Liver (tissue), 9 donors: ENCODE results near the gene MPND. TPM values are rescaled to one million over a fixed set of nuclear protein-coding genes. Genes with fewer than 3 reads are reported as not detected.

Experiments used
- DNase-seq: peaks from one replicate; pipeline ENCODE4 v3.0.0-alpha.2; 2017; ENCODE audit warnings: low spot score
- H3K27ac ChIP-seq, 2 donors: one replicate each; pipeline ENCODE4 v1.7.0; 2013; ENCODE audit warnings: inconsistent platforms in 2 of 2, low read length in 2 of 2, control low read depth in 1 of 2, low read depth in 1 of 2, mild to moderate bottlenecking in 1 of 2
- H3K27me3 ChIP-seq, 4 donors: one replicate each; pipeline versions ENCODE4 v1.6.1 to v1.7.0; 2013; ENCODE audit warnings: low read length in 3 of 4, inconsistent platforms in 1 of 4, mild to moderate bottlenecking in 1 of 4, moderate library complexity in 1 of 4; ENCODE audit not compliant: control insufficient read depth in 4 of 4, insufficient read depth in 4 of 4
- H3K36me3 ChIP-seq, 4 donors: one replicate each; pipeline versions ENCODE4 v1.6.1 to v1.7.0; 2013; ENCODE audit warnings: low read length in 3 of 4, mild to moderate bottlenecking in 3 of 4, low read depth in 1 of 4, moderate library complexity in 1 of 4; ENCODE audit not compliant: control insufficient read depth in 4 of 4, insufficient read depth in 3 of 4
- H3K4me1 ChIP-seq, 4 donors: one replicate each; pipeline versions ENCODE4 v1.6.1 to v1.7.0; 2013; ENCODE audit warnings: low read length in 3 of 4, mild to moderate bottlenecking in 3 of 4, moderate library complexity in 1 of 4; ENCODE audit not compliant: control insufficient read depth in 4 of 4, insufficient read depth in 4 of 4
- H3K4me3 ChIP-seq, 3 donors: one replicate each; pipeline versions ENCODE4 v1.6.1 to v1.7.0; 2013; ENCODE audit warnings: low read length in 3 of 3, control low read depth in 1 of 3, low read depth in 1 of 3, mild to moderate bottlenecking in 1 of 3
- H3K9ac ChIP-seq, 2 donors: one replicate each; pipeline ENCODE4 v1.7.0; 2013; ENCODE audit warnings: low read length in 2 of 2, mild to moderate bottlenecking in 2 of 2, moderate library complexity in 2 of 2, control low read depth in 1 of 2, low read depth in 1 of 2
- H3K9me3 ChIP-seq, 4 donors: one replicate each; pipeline versions ENCODE4 v1.6.1 to v1.7.0; 2013; ENCODE audit warnings: low read length in 3 of 4; ENCODE audit not compliant: control insufficient read depth in 4 of 4
- CTCF ChIP-seq: fragments of 150-350 bp; IDR thresholded peaks from 2 replicates; pipeline ENCODE4 v1.5.1; 2017; ENCODE audit warnings: improper control_type of control experiment, low read depth, low read length; ENCODE audit not compliant: missing input control
- FOXA1 ChIP-seq: IDR thresholded peaks from 2 replicates; pipeline ENCODE4 v1.6.1; 2016; ENCODE audit warnings: antibody characterized with exemption
- FOXA2 ChIP-seq: IDR thresholded peaks from 2 replicates; pipeline ENCODE4 v1.6.1; 2016; ENCODE audit warnings: antibody characterized with exemption
- GABPA ChIP-seq, 2 donors: IDR thresholded peaks in 1 of 2; conservative IDR thresholded peaks in 1 of 2; 2 replicates each; pipeline ENCODE4 v1.6.1; 2016; ENCODE audit warnings: antibody characterized with exemption in 2 of 2, mild to moderate bottlenecking in 1 of 2, moderate library complexity in 1 of 2
- HNF4A ChIP-seq, 2 donors: conservative IDR thresholded peaks; 2 replicates each; pipeline ENCODE4 v1.6.1; 2016; ENCODE audit warnings: antibody characterized with exemption in 2 of 2, mild to moderate bottlenecking in 2 of 2
- HNF4G ChIP-seq: IDR thresholded peaks from 2 replicates; pipeline ENCODE4 v1.6.1; 2016; ENCODE audit warnings: antibody characterized with exemption
- JUND ChIP-seq, 2 donors: IDR thresholded peaks; 2 replicates each; pipeline ENCODE4 v1.6.1; 2016; ENCODE audit warnings: antibody characterized with exemption in 2 of 2
- MAX ChIP-seq: IDR thresholded peaks from 2 replicates; pipeline ENCODE4 v1.6.1; 2016; ENCODE audit warnings: antibody characterized with exemption
- NR2F2 ChIP-seq: IDR thresholded peaks from 2 replicates; pipeline ENCODE4 v1.6.1; 2016; ENCODE audit warnings: antibody characterized with exemption
- RAD21 ChIP-seq, 2 donors: IDR thresholded peaks; 2 replicates each; pipeline ENCODE4 v1.6.1; 2016; ENCODE audit warnings: antibody characterized with exemption in 2 of 2, mild to moderate bottlenecking in 2 of 2
- SP1 ChIP-seq: IDR thresholded peaks from 2 replicates; pipeline ENCODE4 v1.6.1; 2018; ENCODE audit warnings: antibody characterized with exemption, mild to moderate bottlenecking
- TAF1 ChIP-seq: conservative IDR thresholded peaks from 2 replicates; pipeline ENCODE4 v1.6.1; 2016; ENCODE audit warnings: antibody characterized with exemption, mild to moderate bottlenecking
- YY1 ChIP-seq: IDR thresholded peaks from 2 replicates; pipeline ENCODE4 v1.6.1; 2016; ENCODE audit warnings: antibody characterized with exemption, mild to moderate bottlenecking
- WGBS: extraction: QIAGEN DNeasy Blood & Tissue Kit; methylation state at CpG from one replicate; pipeline ENCODE4 v1.1.7; 2013; 5-methylcytosine and 5-hydroxymethylcytosine counted together
- polyA plus RNA-seq, 2 donors: library from polyadenylated mRNA; stranded (reverse) in 1 of 2; unstranded in 1 of 2; fragments of 200-250 nt in 1 of 2; fragments of >200 nt in 1 of 2; fragmentation: Nextera tagmentation in 1 of 2; extraction: Ambion mirVana in 1 of 2; gene quantifications; one replicate each; pipeline versions ENCODE4 v1.2.1 to v1.2.3, GENCODE V29; 2013 to 2015
- total RNA-seq, 2 donors: library from RNA; depleted of rRNA; stranded (reverse); fragments of >200 nt; gene quantifications; one replicate each; pipeline ENCODE4 v1.2.3, GENCODE V29; 2014
- TF ChIP-seq, protein P1 (sequence below): IDR thresholded peaks from 2 replicates; pipeline ENCODE4 v1.6.1; 2016; ENCODE audit warnings: antibody characterized with exemption
- TF ChIP-seq, protein P2 (sequence below): IDR thresholded peaks from 2 replicates; pipeline ENCODE4 v1.6.1; 2016; ENCODE audit warnings: antibody characterized with exemption
- TF ChIP-seq, protein P3 (sequence below): IDR thresholded peaks from 2 replicates; pipeline ENCODE4 v1.6.1; 2016; ENCODE audit warnings: antibody characterized with exemption, mild to moderate bottlenecking
- donor health status: healthy.
- donor health status: healthy.
- donor health status: healthy.
- donor health status: healthy.
- donor health status: healthy.

The MPND gene
- total and polyA plus RNA-seq, 4 donors: 4.7 to 9.9 (median 9.2) TPM

- H3K36me3 ChIP-seq: peaks cover 2 to 38% (median 18%) of the 10 kb centered on the region in 4 donors
- WGBS: 89% methylated on average over 23 of the region's 23 CpGs
- H3K9me3 ChIP-seq: no peaks in the 10 kb centered on the region
- H3K9ac ChIP-seq: no peak overlapping the region
- H3K4me3 ChIP-seq: no peak overlapping the region
- no peak overlapping the region for H3K27ac ChIP-seq
- DNase-seq: no peak
- peaks cover 0 to 7% (median 0%) of the 10 kb centered on the region in 4 donors for H3K4me1 ChIP-seq
- H3K27me3 ChIP-seq: no peaks in the 10 kb centered on the region
- TF ChIP-seq NR2F2: no peak
- TF ChIP-seq, protein P1, sequence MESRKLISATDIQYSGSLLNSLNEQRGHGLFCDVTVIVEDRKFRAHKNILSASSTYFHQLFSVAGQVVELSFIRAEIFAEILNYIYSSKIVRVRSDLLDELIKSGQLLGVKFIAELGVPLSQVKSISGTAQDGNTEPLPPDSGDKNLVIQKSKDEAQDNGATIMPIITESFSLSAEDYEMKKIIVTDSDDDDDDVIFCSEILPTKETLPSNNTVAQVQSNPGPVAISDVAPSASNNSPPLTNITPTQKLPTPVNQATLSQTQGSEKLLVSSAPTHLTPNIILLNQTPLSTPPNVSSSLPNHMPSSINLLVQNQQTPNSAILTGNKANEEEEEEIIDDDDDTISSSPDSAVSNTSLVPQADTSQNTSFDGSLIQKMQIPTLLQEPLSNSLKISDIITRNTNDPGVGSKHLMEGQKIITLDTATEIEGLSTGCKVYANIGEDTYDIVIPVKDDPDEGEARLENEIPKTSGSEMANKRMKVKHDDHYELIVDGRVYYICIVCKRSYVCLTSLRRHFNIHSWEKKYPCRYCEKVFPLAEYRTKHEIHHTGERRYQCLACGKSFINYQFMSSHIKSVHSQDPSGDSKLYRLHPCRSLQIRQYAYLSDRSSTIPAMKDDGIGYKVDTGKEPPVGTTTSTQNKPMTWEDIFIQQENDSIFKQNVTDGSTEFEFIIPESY: no peak
- TF ChIP-seq TAF1: no peak
- TF ChIP-seq FOXA2: no peak
- no peak for TF ChIP-seq RAD21 (IDR thresholded peaks at IDR 0.05)
- TF ChIP-seq MAX: no peak
- no peak for TF ChIP-seq JUND (IDR thresholded peaks at IDR 0.05)
- no peak for TF ChIP-seq SP1
- TF ChIP-seq, protein P2, sequence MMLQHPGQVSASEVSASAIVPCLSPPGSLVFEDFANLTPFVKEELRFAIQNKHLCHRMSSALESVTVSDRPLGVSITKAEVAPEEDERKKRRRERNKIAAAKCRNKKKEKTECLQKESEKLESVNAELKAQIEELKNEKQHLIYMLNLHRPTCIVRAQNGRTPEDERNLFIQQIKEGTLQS: no peak
- TF ChIP-seq GABPA (IDR thresholded peaks at IDR 0.05 in 1 of 2, conservative IDR thresholded peaks at IDR 0.05 in 1 of 2): no peak
- TF ChIP-seq FOXA1: no peak
- no peak for TF ChIP-seq HNF4G
- TF ChIP-seq, protein P3, sequence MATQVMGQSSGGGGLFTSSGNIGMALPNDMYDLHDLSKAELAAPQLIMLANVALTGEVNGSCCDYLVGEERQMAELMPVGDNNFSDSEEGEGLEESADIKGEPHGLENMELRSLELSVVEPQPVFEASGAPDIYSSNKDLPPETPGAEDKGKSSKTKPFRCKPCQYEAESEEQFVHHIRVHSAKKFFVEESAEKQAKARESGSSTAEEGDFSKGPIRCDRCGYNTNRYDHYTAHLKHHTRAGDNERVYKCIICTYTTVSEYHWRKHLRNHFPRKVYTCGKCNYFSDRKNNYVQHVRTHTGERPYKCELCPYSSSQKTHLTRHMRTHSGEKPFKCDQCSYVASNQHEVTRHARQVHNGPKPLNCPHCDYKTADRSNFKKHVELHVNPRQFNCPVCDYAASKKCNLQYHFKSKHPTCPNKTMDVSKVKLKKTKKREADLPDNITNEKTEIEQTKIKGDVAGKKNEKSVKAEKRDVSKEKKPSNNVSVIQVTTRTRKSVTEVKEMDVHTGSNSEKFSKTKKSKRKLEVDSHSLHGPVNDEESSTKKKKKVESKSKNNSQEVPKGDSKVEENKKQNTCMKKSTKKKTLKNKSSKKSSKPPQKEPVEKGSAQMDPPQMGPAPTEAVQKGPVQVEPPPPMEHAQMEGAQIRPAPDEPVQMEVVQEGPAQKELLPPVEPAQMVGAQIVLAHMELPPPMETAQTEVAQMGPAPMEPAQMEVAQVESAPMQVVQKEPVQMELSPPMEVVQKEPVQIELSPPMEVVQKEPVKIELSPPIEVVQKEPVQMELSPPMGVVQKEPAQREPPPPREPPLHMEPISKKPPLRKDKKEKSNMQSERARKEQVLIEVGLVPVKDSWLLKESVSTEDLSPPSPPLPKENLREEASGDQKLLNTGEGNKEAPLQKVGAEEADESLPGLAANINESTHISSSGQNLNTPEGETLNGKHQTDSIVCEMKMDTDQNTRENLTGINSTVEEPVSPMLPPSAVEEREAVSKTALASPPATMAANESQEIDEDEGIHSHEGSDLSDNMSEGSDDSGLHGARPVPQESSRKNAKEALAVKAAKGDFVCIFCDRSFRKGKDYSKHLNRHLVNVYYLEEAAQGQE: no peak
- no peak for TF ChIP-seq CTCF
These were observed 13.9 kb downstream of the MPND start for GRCh38 chr19:4357095-4357797.

DNA sequence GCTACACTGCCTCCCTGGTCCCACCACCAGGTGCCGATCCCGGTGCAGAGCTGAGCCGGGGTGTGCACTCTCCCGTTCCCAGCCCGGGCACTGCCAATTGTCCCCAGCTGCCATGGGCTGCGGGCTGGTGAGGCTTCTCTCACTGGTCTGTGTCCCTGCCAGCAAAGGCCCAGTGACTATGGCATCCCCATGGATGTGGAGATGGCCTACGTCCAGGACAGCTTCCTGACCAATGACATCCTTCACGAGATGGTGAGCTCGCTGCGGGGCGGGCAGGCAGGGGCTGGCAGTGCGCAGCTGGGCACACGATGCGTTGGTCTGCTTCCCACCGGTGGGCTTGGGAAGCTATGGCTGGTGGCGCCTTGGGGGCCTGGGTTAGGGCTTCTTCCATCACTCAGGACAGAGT is 14.6 kb downstream of the MPND start:
- peaks cover 0 to 4% (median 0%) of the 10 kb centered on the region in 4 donors for H3K4me1 ChIP-seq
- WGBS: 89% methylated on average over 16 of the region's 16 CpGs
- DNase-seq: no peak
- no peak overlapping the region for H3K27ac ChIP-seq
- no peak for TF ChIP-seq CTCF
- TF ChIP-seq NR2F2: no peak
- TF ChIP-seq MAX: no peak
- no peak for TF ChIP-seq HNF4G
- TF ChIP-seq YY1: no peak
- TF ChIP-seq JUND (IDR thresholded peaks at IDR 0.05): no peak
- TF ChIP-seq HNF4A (conservative IDR thresholded peaks at IDR 0.05): no peak
- TF ChIP-seq, protein P2: no peak
- TF ChIP-seq FOXA1: no peak
- no peak for TF ChIP-seq SP1
- no peaks in the 10 kb centered on the region for H3K27me3 ChIP-seq
- H3K9me3 ChIP-seq: no peaks in the 10 kb centered on the region
- H3K36me3 ChIP-seq: peaks cover 4 to 43% (median 23%) of the 10 kb centered on the region in 4 donors
- H3K4me3 ChIP-seq: no peak overlapping the region
- H3K9ac ChIP-seq: no peak overlapping the region
